Stimulated activated CD4-positive, alpha-beta T cell treated with anti-CD3 and anti-CD28 coated beads, Interleukin-1b, Interleukin-23, amount 100 ng/mL, for 24 hours (primary cell): ENCODE results near the gene BCL2L14.

Source experiments
- DNase-seq, 4 experiments: peaks; one replicate each; pipeline ENCODE4 v3.0.0-alpha.2; 2020; ENCODE audit warnings: low read depth in 4 of 4, low spot score in 1 of 4

Gene BCL2L14, protein sequence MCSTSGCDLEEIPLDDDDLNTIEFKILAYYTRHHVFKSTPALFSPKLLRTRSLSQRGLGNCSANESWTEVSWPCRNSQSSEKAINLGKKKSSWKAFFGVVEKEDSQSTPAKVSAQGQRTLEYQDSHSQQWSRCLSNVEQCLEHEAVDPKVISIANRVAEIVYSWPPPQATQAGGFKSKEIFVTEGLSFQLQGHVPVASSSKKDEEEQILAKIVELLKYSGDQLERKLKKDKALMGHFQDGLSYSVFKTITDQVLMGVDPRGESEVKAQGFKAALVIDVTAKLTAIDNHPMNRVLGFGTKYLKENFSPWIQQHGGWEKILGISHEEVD

DNA sequence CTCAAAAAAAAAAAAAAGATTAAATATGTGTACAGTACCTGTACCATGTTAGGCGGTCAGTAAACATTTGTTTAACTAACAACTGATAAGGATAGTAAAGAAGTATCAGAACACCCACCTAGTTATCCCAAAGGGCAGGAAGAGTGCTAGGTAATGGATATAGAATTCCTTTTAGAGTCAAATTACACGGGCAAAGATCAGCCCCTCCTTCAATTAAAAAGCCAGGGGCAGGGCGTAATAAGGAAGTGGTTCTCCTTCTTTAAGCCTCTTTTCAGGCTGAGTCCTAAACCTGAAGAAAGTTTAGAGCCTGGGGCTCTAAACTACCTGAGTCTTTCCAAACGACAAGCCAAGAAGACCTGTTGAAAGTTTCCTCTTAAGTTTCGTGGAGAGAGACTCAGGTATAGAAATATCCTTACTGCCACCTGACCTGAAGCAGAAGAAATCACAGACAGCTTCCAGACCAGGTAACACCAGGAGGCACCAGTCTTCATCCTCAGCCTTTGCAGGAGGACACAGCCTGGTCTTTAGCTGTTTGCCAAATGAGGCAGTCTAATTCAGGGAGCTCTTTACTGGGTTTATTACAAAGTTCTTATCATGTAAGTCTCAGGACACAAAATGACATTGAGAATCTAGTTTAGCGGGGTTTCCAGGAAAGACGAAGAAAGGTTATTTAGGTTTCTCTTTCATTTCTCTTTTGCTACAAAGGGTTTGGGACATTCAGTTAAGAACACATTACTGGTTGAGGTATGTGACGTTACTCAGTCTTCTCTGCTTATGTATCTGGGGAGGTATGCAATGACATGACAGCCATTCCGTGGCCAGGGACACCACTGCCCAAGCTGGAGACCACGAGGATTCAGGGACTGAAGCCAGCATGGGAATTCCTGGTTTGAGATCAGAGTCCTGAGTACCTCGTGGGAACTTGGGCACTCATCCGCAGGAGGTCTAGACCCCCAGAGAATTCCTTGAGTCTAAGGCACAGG is at the start of gene BCL2L14:
Gene BCL2L14 (plus strand): TSS at position 266 of the 983 bp plus-strand sequence. CDS start 8,367 bp downstream, outside the sequence.
- DNase-seq: no peak

DNA sequence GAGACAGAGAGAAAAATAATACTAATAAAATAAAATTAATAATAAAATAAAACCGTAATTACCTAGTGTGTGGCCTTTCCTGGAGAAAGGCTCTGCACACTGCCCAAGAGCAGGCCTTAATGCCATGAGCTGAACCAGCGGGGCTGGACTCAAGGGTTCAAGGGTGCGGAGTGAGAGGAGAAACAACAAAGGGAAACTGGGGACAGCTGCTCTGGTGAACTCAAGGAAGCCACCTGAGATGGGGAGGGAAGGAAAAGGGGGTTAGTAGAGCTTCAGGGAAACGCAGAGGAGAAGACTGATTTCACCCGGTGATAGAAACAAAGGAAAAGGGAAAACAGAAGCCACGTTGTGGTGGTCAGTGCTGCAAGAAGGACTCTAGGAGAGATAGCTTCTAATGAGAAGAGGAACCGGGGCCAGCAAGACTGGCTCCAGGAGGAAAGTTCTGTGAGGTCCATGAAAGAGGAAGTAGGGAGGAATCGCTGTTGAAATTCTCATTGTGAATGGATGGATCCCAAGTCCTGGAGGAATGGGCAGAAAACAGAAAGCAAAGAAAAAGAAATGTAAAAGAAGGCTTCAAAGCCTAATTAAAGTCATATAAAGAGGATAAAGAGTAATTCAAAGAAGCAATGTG is 48.3 kb upstream of the BCL2L14 start:
- no peak for DNase-seq

DNA sequence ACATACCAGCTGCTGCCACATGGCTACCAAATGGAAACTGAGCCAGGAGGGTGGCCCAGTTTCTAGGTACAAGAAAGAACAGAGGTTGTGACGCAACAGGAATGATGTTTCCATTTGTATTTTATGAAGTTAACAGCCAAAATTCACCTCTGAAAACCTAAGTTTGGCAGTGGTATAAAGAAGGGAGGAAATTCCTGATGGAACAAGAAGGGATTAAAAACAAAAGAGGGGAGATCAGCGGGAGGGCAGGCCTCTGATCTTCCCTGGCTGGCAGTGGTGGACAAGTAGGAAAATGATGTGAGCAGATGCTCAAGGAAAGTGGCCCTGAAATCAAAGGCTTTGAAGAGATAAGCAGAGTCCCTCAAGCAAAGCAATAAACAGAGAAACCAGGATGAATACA is 47.3 kb upstream of the BCL2L14 start:
- DNase-seq: no peak

DNA sequence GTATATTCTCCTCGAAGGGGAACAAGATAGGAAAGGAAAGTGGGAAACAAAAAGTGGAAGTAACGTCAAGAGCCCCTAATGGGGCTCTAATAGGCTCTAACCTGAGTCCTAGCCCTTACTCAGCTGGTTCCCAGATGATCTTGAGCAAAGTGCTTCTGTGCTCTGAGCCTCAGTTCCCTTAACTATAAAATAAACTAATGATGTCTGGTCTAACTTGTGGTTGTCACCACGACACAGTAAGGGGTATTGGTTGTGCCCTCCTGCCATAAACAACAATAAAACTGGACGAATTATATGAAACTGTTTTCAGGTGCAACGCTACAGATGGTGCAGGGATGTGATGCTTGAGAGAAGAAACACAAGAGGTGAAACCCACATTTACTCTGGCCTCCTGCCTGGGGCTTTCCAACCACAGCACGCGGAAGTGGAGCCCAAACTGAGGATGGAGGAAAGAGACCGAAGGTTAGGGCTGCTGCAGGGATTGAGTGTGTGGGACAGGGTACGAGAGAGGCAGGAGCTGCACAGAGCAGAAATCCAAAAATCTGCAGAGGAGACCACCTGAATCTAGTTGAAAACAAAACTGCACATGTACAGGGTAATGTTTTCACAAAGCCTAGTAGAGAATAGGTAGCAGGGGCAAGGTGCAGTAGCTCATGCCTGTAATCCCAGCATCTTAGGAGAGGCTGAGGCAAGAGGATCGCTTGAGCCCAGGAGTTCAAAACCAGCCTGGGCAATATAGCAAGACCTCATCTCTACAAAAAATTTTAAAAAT is 45.6 kb upstream of the BCL2L14 start:
- DNase-seq: no peak

DNA sequence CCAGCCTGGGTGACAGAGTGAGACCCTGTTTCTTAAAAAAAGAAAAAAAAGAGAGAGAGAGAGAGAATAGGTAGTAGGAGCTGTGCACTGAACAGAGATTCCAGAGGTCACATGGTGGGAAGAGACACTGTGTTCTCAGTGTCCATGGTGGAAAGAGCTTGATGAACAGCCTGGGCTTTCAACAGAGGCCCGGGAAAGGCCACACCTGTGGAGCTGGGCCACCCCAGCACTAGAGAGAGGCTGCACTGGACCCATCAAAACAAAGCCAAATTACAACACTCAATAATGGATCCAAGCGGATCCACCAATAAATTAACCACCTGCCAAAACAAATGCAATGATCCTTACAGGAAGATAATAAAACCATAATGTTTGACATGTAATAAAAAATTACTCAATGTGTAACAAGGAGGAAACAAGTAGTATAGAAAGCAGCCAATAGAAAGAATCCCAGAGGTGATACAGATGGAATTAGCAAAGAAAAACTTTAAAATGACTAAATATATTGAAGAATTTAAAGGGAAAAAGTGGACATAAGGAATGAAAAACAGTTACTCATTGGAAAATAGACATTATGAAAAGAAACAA is 44.8 kb upstream of the BCL2L14 start:
- no peak for DNase-seq

DNA sequence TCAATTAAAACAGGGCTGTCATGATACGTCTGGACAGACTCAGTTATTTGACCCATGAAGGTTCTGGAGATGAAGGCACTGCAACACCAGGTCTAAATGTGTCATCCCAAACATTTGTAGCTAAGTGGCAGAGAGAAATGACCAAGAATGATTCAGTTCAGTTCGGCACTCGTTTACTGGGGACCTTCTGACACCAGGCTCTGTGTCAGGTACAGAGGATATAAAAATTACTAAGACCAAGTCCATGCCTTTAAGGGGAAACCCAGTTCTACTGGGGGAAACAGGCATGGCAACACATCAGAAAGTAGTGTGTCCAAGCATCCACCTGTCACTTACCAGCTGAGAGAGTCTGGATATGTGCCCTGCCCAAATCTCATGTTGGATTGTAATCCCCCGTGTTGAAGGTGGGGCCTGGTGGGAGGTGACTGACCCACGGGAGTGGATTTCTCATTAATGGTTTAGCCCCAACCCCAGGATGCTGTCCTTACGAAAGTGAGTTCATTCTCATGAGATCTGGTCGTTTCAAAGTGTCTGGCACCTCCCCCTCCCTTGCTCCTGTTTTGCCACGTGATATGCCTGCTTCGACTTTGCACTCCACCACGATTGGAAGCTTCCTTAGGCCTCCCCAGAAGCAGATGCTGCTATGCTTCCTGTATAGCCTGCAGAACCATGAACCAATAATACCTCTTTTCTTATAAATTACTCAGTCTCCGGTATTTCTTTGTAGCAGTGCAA is 41.9 kb upstream of the BCL2L14 start:
- no peak for DNase-seq

DNA sequence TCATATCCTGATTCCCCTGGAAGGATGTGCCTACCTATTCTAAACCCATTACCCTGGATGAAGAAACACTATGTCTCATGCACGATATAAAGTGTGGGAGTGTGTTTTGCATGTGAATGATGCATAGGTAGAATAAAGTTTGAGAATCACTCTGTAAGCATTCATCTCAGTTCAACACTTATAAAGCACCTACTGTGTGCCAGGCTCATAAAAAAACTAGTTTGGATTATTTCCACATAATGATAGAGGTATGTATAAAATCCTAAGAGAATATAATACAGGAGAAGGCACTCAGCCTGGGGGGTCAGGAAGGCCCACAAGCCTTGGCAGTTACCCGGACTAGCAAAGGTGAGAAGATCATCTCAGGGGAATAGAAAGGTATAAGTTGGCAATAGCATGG is 41.1 kb upstream of the BCL2L14 start:
- no peak for DNase-seq

DNA sequence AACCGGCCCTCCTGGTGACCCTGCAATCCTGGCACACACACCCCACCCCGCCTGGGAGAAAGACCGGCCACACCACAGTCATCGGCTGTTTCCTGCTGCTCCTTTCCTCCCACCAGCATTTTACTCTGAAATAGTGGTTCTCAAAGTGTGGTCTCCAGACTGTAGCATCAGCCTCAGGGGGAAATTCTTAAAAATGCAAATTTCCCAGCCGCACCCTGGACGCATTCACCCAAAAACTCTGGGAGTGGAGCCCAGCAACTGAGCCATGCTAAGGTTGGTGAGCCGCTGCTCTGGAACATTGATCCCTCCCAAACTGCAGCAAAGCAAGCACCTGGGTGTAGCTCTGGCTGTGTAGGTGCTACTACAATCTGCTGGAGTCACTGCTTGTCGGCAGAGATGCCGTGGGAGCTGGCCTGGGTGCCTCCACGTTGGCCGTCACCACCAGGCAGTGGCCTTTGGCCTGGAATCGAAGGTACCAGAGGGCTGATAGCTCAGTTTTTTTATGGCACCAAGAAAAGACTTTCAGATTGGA is 38.4 kb upstream of the BCL2L14 start:
- DNase-seq: no peak

DNA sequence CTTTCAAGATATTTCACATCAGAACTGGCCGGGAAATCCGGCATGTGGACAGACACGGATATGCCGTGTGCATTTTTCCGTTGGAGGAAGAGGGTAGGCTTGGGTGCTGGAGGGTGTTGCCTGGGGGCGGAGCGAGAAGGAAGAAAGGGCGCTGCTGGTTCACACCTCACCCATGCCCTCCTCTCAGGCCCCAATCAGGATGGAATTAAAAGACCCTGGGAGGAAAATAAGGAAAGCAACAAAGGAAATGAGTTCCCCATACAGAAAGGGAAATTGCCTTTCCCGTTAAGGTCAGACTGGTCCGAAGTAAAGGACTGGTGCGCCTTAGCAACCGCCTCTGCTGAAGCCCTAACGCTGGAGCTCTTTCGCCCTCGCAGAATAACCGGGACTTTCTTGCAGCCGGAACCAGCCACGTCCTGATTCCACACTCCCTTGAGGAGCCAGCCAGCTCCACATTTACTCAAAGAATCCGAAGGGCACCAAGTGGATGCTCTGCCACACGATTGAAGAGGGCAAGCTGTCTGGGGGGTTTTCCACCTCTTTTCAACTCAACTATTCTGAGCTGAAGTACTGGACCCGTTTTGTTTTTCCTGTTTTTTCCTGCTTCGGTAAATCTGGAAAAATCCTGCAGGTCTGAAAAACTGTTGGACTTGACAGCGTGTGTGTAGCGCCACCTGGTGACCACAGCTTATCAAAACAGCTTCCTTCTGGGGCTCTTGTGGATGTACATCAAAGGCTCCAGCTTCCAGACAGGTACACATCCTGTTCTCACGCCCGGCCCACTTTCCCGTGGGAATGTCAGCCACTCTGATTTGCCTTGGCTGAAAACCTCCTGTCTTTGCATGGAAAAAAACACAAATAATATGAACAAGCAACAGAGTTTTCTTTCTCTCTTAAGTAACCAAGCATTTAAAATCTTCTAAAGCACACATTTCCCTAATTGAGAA is 37.6 kb upstream of the BCL2L14 start:
- DNase-seq: peak in 2 of 4 experiments; percentile 47 to 59

DNA sequence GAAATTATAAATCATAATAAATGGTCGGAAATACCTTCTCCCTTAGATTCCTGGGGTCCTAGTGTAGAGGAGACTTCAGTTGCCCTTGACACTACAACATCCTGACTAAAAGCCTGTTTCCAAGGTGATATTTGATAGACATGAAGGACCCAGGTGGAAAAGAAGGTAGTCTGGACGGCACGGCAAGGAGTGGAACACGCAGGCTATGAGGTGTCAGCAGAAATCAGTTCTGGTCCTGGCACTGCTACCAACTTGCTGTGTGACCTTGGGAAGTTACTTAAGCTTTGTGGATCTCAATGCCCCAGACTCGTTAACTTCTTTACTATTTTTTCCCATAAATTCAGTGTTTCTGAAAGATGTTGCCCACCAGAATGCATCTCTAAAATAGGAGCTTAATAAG is 36.9 kb upstream of the BCL2L14 start:
- DNase-seq: no peak

DNA sequence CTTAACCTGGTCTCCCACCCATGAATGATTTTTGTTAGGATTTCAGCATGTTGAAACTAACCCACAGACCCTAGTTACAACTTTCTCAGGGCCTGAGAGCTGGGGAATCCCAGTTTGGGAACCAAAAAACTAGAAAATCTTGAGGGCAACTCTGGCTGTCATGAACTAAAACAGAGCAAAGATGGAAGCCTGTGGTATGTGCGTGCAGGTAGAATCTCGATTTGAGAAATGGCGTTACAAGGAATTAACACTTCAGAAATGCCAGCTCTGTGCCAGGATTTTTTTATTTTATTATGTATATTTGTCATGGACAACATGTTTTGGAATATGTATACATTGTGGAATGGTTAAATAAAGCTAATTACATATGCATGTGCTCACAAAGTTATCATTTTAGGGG is 36.4 kb upstream of the BCL2L14 start:
- no peak for DNase-seq

DNA sequence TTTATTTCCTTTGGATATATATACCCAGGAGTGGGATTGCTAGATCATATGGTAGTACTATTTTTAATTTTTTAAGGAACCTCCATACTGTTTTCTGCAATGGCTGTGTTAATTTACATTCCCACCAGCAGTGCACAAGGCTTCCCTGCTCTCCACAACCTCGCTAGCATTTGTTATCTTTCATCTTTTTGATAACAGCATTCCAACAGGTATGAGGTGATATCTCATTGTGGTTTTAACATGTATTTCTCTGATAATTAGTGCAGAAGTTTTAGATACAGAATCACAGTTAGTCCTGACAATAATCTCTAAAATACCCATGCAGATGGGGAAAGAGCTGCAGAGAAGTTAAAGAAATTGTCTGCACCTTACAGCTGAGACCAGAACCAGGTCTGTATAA is 35.5 kb upstream of the BCL2L14 start:
- no peak for DNase-seq

DNA sequence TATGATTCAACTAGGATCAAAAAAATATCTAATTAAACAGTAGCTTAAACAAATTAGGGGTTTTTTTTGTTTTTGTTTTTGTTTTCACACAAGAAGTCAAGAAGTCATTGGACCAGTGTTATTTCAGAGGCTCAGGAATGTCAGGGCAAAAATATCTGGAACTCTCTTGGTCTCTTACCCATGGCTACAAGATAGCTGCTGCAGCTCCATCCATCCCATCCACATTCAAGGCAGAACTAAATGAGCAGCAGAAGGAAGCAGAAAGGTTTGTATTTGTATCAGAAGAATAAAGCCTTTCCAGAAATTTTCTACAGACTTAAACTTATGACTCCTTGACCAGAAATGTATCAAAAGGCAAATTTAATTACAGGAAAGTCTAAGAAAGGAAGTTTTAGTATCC is 33.8 kb upstream of the BCL2L14 start:
- no peak for DNase-seq

DNA sequence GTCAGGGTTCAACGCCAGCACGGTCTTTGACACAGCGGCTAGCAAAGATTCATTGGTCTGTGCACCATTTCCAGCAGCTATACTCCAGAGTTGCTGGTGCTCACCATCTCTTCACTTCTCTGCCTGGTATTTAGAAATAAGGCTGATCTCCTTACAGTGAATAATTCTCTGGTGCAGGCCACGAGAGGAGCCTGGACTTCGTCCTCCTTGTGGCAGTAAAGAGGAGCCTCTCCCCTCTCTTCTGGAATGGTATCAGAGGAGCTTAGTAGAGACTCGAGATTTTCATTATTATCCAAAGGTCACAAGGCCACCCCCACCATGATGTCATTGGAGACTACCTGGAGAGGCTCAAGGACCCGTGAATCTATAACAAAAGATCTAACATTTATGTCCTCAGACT is 30.8 kb upstream of the BCL2L14 start:
- no peak for DNase-seq

DNA sequence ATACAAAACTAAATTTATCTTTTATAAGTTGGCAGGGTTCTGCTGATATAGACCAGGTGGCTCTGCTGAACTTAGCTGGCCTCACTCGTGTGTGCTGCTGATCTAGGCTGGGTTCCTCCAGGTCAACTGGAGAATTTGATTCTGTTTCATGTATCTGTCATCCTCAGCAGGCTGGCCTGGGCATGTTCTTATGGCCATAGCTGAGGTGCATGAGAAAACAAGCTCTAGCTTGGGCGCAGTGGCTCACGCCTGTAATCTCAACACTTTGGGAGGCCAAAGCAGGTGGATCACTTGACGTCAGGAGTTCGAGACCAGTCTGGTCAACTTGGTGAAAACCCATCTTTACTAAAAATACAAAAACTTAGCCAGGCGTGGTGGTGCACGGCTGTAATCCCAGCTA is 24.3 kb upstream of the BCL2L14 start:
- no peak for DNase-seq

DNA sequence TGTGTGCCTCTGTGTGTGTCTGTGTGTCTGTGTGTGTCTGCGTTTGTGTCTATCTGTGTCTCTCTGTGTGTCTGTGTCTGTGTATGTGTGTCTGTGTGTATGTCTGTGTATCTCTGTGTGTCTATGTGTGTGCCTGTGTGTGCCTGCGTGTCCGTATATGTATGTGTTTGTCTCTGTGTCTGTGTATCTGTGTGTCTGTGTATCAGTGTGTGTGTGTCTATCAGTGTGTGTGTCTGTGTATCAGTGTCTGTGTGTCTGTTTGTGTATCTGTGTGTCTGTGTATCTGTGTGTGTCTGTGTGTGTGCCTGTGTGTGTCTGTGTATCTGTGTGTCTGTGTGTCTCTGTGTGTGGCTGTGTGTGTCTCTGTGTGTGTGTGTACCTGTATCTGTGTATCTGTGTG is 23.1 kb upstream of the BCL2L14 start:
- DNase-seq: no peak

DNA sequence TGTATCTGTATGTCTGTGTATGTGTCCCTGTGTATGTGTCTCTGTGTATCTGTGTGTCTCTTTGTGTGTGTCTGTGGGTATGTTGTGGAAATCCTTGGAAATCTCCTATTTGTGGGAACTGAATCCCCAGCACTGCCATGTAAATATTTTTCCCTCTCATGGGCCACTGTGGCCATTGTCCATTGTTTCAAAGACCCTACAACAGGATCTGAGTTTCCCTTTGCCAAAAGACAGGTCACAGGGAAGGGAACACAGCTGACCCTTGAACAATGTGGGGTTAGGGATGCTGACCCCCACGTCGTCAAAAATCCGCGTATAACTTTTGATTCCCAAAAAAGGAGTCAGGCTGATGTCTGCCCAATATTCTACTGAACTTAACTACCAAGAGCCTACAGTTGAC is 22.5 kb upstream of the BCL2L14 start:
- DNase-seq: no peak

DNA sequence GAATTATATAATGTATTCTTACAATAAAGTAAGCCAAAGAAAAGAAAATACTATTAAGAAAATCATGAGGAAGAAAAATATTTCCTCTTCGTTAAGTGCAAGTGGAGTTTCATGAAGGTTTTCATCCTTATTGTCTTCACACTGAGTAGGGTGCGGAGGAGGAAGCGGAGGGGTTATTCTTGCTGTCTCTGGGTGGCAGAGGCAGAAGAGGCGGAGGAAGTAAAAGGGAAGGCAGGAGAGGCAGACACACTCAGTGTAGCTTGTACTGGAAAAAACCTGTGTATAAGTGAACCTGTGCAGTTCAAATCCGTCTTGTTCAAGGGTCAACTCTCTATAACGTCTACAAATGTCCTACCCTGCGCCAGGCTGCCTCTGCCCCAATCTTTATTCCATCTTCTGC is 22.0 kb upstream of the BCL2L14 start:
- no peak for DNase-seq

DNA sequence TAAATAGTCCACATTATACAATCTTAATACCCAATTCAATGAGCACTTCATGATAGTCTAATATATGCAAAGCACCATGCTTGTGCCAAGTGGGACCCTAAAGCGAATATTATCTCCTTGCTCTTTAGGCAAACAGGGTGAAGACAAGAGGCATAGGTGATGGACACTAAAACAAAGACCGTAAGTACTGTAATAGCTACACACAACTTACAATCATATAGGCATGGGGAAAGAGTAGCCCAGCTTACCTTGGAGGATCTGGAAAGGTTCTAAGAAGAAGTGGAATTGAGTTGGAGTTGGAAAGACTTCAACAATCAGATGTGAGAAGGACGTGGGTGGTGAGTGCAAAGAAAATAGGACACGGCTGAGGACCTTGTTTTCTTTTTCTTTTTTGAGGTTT is 19.1 kb upstream of the BCL2L14 start:
- no peak for DNase-seq
